ENCODE measurements around the gene FAM149B1.

FAM149B1 gene

DNA sequence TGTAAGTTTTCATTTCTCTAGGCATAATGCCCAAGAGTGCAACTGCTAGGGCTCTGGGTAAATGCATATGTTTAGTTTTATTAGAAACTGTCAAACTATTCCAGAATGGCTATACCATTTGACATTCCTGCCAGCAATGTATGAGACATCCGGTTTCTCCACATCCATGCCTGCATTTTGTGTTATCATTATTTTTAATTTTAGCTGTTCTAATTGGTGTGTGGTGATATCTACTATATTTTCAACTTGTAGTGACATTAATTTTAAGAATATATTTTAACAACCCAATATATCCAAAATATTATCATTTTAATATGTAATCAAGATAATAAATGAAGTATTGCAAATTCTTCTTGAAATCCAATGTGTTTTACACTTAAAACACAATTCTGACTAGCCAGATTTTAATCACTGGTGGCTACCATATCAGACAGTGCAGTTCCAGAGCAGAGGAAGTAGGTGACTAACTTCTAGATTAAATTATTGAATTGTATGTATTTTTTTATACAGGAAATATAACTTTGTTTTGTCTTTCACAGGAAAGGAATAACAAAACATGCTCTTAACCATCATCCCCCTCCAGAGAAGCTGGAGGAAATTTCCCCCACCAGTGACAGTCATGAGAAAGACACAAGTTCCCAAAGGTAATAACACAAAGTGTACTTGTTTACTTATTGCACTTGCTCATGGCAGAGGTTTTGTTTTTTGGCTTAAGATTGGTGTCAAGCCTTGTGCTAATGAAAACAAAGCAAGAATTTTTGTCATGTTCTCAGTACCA lies 6.4 kb downstream of the FAM149B1 start:
- H3K4me1 ChIP-seq (ENCODE audit: insufficient read depth, low read length, severe bottlenecking), result no peaks in the 10 kb centered on the region
- H3K27ac ChIP-seq (ENCODE audit: low read depth, low read length, poor library complexity, severe bottlenecking), result no peak overlapping the region
- no peak overlapping the region for H3K4me2 ChIP-seq (ENCODE audit: low read length)
- no peaks in the 10 kb centered on the region for H3K79me2 ChIP-seq (ENCODE audit: insufficient read depth, low read length)
- no peaks in the 10 kb centered on the region for H3K27me3 ChIP-seq (ENCODE audit: insufficient read depth, low read length)
- TF ChIP-seq EZH2 (IDR thresholded peaks at IDR 0.05; ENCODE audit: borderline replicate concordance, low read length), result no peak
- TF ChIP-seq CTCF (IDR thresholded peaks at IDR 0.05; ENCODE audit: low read length), result no peak
- H3F3A ChIP-seq (ENCODE audit: insufficient read depth, low read length), result no peaks in the 10 kb centered on the region
- no peaks in the 10 kb centered on the region; the same call in 1 of the 2 replicates for H3K36me3 ChIP-seq (ENCODE audit: insufficient read depth, low read length)
- no peak overlapping the region for H3K9ac ChIP-seq (ENCODE audit: low read length)
- no peak overlapping the region for H2AFZ ChIP-seq (ENCODE audit: low read length)
- no peaks in the 10 kb centered on the region for H3K9me3 ChIP-seq (ENCODE audit: low read length)
- no peaks in the 10 kb centered on the region for H3K9me2 ChIP-seq (ENCODE audit: low read depth, low read length)
- H4K20me1 ChIP-seq (ENCODE audit: insufficient read depth, low read length), result no peaks in the 10 kb centered on the region
- H3K4me3 ChIP-seq (ENCODE audit: low read depth, low read length, poor library complexity, severe bottlenecking), result no peak overlapping the region

DNA sequence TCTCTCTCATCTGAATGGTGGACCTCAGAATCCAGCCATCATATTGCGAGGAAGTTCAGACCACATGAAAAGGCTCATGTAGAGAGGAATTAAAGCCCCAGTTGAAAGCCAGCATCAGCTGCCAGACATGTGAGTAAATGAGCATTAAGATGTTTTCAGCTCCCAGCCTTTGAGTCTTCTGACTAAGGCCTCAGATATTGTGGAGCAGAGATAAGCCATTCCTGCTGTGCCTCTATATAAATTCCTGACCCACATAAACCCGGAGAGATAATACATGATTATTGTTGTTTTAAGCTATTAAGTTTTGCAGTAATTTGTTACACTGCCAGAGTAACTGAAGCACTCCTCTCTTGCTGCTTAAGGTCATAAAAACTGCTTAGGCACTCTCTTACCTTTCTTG lies 14.6 kb downstream of the FAM149B1 start:
- no peaks in the 10 kb centered on the region for H3K79me2 ChIP-seq (ENCODE audit: insufficient read depth, low read length)
- no peak overlapping the region for H3K4me3 ChIP-seq (ENCODE audit: low read depth, low read length, poor library complexity, severe bottlenecking)
- no peak for TF ChIP-seq CTCF (IDR thresholded peaks at IDR 0.05; ENCODE audit: low read length)
- no peak for TF ChIP-seq EZH2 (IDR thresholded peaks at IDR 0.05; ENCODE audit: borderline replicate concordance, low read length)
- H3K27ac ChIP-seq (ENCODE audit: low read depth, low read length, poor library complexity, severe bottlenecking), result no peak overlapping the region
- peaks cover 5% of the 10 kb centered on the region for H3K36me3 ChIP-seq (ENCODE audit: insufficient read depth, low read length)
- H2AFZ ChIP-seq (ENCODE audit: low read length), result no peak overlapping the region
- H4K20me1 ChIP-seq (ENCODE audit: insufficient read depth, low read length), result no peaks in the 10 kb centered on the region
- no peak overlapping the region for H3K9ac ChIP-seq (ENCODE audit: low read length)
- H3K4me2 ChIP-seq (ENCODE audit: low read length), result no peak overlapping the region
- no peaks in the 10 kb centered on the region for H3K9me3 ChIP-seq (ENCODE audit: low read length)
- no peaks in the 10 kb centered on the region for H3K27me3 ChIP-seq (ENCODE audit: insufficient read depth, low read length)
- H3F3A ChIP-seq (ENCODE audit: insufficient read depth, low read length), result no peaks in the 10 kb centered on the region
- no peaks in the 10 kb centered on the region for H3K4me1 ChIP-seq (ENCODE audit: insufficient read depth, low read length, severe bottlenecking)
- no peaks in the 10 kb centered on the region for H3K9me2 ChIP-seq (ENCODE audit: low read depth, low read length)

DNA sequence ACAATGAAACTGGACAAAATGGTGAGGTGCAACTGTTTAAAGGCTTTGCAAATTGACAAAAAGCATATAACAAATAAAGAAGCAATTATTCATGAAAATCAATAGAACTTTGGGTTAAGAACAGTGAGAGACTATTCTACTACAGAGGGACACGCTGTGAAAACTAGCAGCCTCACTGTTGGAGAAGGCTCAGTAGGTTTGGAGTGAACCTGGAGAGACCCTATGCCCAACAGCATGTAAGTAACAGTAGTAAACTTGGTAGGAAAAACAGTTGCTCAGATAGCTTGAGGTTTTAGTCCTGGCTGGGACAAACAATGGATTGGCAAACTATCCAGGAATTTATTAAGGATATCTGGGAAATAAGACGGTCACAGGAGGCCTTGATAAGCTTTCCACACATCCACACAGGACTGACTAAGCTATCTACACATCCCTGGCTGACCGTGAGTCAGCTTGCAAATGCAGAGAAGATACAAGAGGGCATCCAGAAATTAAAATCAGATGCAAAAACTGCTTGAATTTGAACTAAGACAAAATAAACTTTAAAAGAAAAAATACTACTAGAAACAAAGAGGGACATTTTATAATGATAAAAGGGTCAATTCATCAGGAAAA lies 15.9 kb downstream of the FAM149B1 start:
- no peaks in the 10 kb centered on the region for H3K9me2 ChIP-seq (ENCODE audit: low read depth, low read length)
- no peak overlapping the region for H3K9ac ChIP-seq (ENCODE audit: low read length)
- H3K4me2 ChIP-seq (ENCODE audit: low read length), result no peak overlapping the region
- no peaks in the 10 kb centered on the region for H3K4me1 ChIP-seq (ENCODE audit: insufficient read depth, low read length, severe bottlenecking)
- peaks cover 5% of the 10 kb centered on the region for H3K36me3 ChIP-seq (ENCODE audit: insufficient read depth, low read length)
- no peak overlapping the region for H2AFZ ChIP-seq (ENCODE audit: low read length)
- no peak overlapping the region for H3K27ac ChIP-seq (ENCODE audit: low read depth, low read length, poor library complexity, severe bottlenecking)
- H3F3A ChIP-seq (ENCODE audit: insufficient read depth, low read length), result no peaks in the 10 kb centered on the region
- no peaks in the 10 kb centered on the region for H4K20me1 ChIP-seq (ENCODE audit: insufficient read depth, low read length)
- TF ChIP-seq CTCF (IDR thresholded peaks at IDR 0.05; ENCODE audit: low read length) (no peak), EZH2 (IDR thresholded peaks at IDR 0.05; ENCODE audit: borderline replicate concordance, low read length) (no peak)
- no peaks in the 10 kb centered on the region for H3K9me3 ChIP-seq (ENCODE audit: low read length)
- H3K4me3 ChIP-seq (ENCODE audit: low read depth, low read length, poor library complexity, severe bottlenecking), result no peak overlapping the region
- H3K27me3 ChIP-seq (ENCODE audit: insufficient read depth, low read length), result no peaks in the 10 kb centered on the region
- no peaks in the 10 kb centered on the region for H3K79me2 ChIP-seq (ENCODE audit: insufficient read depth, low read length)
